GM18511 (cell line): ENCODE measurements around the gene TRO.
A peak's percentile ranks its signal among the peaks of the same experiment; 100 is the strongest.

Source experiments
- ATAC-seq: cut with Tn5 transposase; IDR thresholded peaks from one replicate; pipeline ENCODE4 v1.9.1; 2021; ENCODE audit warnings: mild to moderate bottlenecking, moderate library complexity; ENCODE audit not compliant: unreplicated experiment

TRO gene

GRCh38 chrX:54920610-54921426 is at the start of gene TRO:
Gene TRO (plus strand): TSS chrX:54920824. CDS start chrX:54922247, 1,423 bp downstream.
- peak; percentile 36 for ATAC-seq

- no peak for ATAC-seq
Observed at GRCh38 chrX:54885740-54886139, 34.9 kb upstream of the TRO start.

GRCh38 chrX:54891573-54891972 is 29.1 kb upstream of the TRO start:
- ATAC-seq: no peak

- no peak for ATAC-seq
Observed at GRCh38 chrX:54894159-54894558, 26.5 kb upstream of the TRO start.

- no peak for ATAC-seq
Observed at GRCh38 chrX:54909941-54910340, 10.7 kb upstream of the TRO start.

GRCh38 chrX:54921427-54922021 is 900 bp downstream of the TRO start:
- peak; percentile 75 for ATAC-seq

GRCh38 chrX:54922547-54922946 is 1.9 kb downstream of the TRO start:
- ATAC-seq: no peak

- no peak for ATAC-seq
Observed at GRCh38 chrX:54923376-54923775, 2.8 kb downstream of the TRO start.

GRCh38 chrX:54926978-54927377 is 6.4 kb downstream of the TRO start:
- no peak for ATAC-seq

GRCh38 chrX:54928876-54929275 is 8.3 kb downstream of the TRO start:
- ATAC-seq: no peak

- ATAC-seq: no peak
Observed at GRCh38 chrX:54930291-54931049, 9.8 kb downstream of the TRO start.

GRCh38 chrX:54931107-54931506 is 10.5 kb downstream of the TRO start:
- ATAC-seq: no peak

GRCh38 chrX:54933150-54933826 is 12.7 kb downstream of the TRO start:
- no peak for ATAC-seq

- ATAC-seq: no peak
Observed at GRCh38 chrX:54934058-54934457, 13.4 kb downstream of the TRO start.

- no peak for ATAC-seq
Observed at GRCh38 chrX:54934890-54935289, 14.3 kb downstream of the TRO start.

GRCh38 chrX:54935306-54935705 is 14.7 kb downstream of the TRO start:
- no peak for ATAC-seq

- ATAC-seq: no peak
Observed at GRCh38 chrX:54937416-54937815, 16.8 kb downstream of the TRO start.

GRCh38 chrX:54944816-54945215 is 24.2 kb downstream of the TRO start:
- ATAC-seq: no peak

GRCh38 chrX:54945224-54945623 is 24.6 kb downstream of the TRO start:
- no peak for ATAC-seq

- no peak for ATAC-seq
Observed at GRCh38 chrX:54950730-54951375, 30.2 kb downstream of the TRO start.

- ATAC-seq: no peak
Observed at GRCh38 chrX:54961750-54962149, 41.1 kb downstream of the TRO start.
